ENCODE data around the gene KCNK3.

KCNK3 gene

DNA sequence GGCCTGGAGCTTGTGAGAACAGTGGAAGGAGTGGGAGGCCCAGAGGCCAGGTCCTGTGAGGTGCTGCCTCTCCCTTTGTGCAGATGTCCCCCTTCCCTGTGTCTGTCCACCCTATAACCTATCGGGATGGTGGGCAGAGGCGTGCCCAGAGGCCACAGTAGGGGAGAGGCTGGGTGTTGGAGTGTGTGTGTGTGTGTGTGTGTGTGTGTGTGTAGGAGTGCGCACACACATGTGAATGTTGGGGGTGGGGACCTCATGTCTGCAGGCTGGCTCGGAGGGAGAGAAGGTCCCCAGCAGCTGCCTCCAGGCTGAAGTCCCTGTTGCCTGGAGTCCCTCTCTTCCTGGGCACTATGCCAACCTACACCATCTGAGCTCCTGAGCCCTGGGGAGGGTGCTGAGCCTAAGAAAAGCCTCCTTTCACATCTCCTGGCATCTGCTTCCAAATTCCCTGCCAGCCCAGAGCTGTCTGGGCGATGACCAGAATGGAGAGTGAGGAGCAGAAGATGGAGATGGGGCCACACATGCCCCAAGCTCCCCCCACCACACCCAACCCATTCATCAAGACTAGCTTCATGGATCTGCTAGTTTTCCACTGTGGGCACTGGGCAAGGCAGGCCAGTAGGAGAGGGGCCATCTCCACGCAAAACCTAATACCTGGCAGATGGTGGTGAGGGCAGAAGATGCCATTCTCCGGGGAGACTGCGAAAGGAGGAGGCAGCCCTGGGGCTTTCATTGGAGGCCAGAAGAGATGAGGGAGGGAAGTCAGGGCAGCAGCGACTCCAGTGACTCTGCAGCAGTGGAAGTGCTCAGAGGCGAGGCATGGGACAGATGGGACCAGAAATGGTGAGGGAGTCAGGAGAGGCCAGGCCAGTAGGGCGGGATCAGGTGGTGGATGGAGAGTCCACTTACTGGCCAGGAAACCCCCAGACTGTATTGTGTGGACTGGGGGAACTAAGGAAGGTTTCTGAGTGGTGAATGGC, 20.3 kb downstream of the KCNK3 start:
- DNase-seq (ENCODE audit: low read depth) = no peak

DNA sequence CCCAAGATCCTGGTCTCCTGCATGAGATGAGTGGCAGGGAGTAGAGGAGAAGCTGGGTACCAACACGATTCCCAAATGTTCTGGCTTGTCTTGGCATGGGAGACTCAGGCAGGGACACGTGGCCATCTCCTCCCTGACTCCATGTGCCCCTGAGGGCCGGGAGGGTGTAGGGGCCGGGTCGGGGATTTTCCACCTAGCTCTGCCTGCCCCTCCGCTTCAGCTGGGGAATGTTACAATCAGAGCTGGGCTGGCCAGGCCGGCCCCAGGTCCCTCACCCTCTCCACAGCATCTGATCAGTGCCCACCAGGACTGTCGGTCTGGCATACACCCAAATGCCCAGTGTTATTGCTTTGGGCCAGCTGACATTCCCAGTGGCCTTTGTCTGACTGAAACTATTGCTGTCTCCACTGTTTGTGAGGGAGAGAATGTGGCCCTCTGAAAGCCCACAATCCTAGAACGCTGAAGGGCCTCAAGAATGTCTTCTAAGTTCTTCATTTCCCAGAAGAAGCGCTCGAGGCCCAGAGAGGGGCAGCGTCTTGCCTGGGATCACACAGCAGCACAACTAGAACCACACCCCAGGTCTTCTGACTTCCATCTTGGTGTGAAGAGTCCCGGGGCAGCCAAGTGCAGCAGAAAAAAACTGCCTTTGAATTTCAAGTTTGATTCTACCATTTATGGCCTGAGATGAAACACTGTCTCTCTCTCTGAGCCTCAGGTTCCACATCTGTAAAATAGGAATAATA, 23.2 kb downstream of the KCNK3 start:
- DNase-seq (ENCODE audit: low read depth) = no peak

DNA sequence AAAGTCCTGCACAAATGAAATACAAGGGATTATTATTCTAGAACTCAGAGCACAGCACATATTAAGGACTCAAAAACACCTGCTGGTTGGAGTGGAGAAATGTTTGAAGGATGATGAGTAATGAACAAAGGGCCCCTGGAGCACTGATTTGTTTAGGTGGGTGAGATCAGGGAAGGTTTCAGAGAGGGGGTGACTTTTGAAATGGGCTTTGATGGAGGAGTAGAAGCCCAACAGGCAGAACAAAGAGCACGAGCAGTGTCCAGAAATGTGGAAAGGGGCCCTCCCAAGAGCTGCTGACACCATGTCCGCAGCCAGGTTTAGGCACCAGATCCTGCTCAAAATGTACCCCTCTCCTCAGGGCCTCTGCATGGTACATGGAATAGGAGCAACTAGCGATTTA, 23.8 kb downstream of the KCNK3 start:
- DNase-seq (ENCODE audit: low read depth) = no peak

DNA sequence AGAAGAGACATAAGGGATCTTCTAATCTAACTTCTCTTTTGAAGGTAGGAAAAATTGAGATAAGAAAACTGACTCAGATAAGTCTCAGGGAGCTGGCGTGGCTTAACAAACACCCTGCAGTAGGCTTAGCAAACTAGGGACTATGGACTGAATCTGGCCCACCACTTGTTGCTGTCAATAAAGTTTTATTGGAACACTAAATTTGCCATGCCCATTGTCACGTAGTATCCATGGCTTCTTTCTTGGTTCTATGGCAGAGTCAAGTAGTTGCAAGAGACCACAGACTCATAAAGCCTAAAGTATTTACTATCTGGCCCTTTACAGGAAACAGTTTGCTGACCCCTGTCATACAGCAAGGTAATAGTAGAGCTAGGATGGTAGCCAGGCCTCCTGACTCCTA, 24.2 kb downstream of the KCNK3 start:
- no peak for DNase-seq (ENCODE audit: low read depth)

DNA sequence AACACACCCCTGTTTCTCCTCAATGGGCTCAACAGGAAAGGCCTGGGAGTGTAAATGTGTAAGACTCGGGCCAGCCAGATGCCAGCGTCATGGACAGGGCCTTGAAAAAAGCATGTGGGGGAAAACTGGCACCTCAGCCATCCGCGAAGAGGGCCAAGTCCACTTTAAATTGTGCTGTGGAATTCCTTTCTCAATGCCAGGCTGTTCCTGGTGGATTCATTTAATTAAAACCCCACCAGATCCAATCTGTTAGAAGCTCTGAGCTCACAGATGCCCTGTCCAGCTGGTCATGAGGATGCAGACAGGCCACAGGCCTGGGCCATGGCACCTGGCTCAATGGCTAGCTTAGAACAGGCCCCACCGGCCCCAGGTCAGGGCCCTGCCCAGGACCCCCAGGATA, 24.8 kb downstream of the KCNK3 start:
- DNase-seq (ENCODE audit: low read depth) = no peak

DNA sequence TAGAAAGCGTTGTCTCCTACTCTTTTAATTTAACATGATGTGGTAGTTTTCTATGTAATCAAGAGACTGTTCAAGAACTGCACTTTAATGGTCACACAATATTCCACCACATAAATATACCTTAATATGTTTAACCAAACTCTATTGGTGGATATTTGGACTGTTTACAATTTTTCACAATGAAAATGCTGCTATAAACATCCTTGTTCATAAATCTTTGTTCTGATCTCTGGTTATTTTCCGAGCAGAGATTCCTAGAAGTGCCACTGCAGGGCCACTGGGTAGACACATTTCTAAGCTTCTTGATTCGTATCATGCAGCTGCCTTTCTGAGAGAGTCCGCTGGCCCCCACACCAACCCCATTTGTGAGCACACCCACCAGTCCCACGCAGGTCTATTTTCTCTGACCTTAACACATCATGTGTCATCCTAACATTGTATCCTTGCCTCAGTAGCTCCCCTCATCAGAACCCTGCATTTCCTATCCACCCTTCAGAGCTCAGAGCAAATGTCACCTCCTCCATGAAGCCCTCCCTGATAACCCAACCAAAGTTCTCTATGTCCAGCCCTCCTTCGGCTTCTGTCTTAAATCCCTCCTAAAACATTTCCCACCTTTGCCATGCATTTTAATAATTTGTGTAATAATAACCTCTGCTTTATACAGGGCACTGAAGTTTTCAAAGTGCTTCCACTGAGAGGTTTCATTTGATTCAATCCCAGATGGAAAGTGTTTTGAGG, 26.6 kb downstream of the KCNK3 start:
- no peak for DNase-seq (ENCODE audit: low read depth)

DNA sequence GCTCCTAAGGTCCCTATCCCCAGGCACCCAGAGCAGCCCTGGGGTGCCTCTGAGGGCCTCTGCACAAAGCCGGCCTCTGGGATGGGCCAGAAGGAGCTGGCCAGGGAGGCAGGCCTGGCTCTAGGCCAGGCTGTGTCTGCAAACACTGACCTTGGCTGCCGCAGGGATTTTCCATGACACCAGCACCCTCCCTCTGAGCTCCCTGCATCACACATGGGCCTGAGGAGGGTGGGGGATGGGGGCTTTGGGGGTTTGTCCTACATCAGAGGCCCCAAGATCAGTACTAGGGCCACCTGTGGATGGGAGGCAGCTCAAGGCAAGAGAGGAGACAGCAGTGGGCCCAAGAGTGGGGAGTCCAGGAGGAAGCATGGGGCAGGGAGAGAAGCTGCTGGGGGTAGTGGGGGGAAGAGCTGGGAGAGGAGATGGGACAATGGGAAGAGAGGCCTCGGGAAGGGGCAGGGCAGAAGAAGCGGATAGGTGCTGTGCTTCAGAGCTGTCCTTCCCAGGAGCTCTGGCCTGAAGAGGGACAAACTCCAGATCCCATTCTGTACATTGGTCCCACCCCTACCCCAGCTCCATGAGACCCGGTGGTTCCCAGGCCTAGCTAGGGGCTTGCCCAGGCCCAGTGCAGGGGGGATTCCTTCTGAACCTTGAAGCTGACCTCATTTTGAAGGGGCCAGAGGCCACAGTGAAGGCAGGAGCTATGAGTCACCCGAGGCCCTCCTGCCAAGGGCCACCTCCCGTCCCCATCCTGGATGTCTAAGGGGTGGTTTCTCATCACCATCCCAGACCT, 28.0 kb downstream of the KCNK3 start:
- no peak for DNase-seq (ENCODE audit: low read depth)

DNA sequence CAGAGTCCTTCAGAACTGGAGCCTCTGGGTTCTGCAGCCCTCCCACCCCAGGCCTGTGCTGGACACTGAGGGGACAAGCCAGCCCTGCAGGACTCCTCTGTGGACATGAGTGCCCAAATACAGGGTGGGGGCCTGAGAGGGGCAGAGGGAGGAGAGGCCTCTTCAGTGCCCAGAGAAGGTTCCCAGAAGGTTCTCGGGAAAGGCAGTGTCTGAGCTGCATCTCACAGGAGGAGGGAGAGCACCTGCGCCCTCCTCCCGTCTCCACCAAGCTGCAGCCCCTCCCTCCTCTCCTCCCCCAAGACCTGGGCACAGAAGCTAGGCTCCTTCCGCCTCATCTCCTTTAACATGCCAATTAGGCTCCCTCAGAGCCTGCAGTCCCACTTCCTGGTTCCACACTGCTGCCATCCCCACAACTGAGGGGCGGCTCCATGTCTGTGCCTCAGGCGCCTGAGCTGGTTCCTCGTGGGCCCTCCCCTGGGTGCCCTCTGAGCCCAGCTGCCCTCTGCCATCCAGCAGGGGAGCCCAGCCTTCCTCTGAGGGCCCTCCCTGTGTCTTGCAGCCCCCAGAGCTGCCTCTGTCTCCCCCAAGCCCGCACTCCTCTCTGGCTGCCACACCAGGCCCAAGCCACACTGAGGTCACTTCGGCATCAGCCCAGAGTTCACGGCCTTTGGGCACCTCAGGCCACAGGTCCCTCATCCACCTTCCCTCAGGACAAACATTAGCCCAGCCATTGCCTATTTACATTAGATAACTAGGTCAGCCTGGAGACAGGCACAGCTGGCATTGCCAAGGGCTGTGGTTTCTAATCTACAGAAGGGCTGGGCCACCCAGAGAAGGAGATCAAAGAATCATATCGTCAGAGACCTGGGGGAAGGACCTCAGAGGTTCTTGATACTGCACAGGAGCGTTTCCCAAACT, 28.9 kb downstream of the KCNK3 start:
- no peak for DNase-seq (ENCODE audit: low read depth)

DNA sequence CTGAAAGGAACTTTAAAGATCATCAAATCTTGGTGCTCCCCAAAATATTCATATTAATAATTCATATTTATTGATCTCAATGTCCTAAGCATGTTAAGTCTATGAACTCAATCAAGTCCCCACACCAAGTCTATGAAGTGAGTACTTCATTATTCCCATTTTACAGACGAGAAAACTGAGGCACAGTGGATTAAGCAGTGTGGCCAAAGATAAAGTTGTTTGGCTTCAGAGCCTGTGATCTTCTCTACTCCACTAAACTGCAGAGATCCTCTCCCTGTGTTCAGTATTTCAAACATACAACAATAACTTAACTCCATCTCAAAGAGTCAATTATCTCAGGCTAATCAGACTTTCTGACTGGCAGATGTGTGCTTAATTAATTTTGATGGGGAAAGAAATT, 29.8 kb downstream of the KCNK3 start:
- no peak for DNase-seq (ENCODE audit: low read depth)

DNA sequence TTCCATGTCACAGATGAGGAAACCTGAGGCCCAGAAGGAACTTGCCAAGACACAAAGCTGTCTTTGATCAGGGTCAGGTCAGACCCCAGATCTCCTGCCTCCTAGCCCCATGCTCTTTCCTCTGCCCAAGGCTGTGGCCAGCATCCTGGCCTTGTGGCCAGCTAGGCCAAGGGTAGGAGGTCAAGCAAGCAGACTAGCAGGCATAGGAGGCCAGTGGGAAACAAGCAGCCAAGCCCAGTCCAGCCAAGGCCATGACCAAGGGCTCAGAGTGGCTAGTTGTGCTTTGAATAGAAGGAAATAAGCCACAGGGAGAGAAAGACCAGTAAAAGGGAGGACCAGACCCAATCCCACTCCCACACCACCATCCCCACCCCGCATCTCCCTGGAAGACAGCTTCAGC, 30.4 kb downstream of the KCNK3 start:
- no peak for DNase-seq (ENCODE audit: low read depth)

DNA sequence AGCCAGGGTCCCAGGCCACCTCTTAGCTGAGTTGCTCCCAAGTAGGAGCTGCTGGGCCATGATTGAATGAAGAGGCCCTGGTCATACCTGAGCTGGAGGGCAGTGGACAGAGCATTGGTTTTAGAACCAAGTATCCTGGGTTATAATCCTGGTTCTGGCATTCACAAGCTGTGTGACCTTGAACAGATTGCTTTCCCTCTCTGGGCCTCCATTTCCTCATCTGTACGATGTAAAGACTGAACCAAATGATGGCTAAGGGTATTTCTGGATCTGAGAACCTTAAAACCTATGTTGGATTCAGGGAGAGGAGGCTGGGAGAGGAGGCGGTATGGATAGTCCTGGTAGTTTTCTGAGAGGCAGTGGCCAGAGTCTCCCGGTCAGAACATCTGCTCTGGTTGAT, 31.0 kb downstream of the KCNK3 start:
- no peak for DNase-seq (ENCODE audit: low read depth)

DNA sequence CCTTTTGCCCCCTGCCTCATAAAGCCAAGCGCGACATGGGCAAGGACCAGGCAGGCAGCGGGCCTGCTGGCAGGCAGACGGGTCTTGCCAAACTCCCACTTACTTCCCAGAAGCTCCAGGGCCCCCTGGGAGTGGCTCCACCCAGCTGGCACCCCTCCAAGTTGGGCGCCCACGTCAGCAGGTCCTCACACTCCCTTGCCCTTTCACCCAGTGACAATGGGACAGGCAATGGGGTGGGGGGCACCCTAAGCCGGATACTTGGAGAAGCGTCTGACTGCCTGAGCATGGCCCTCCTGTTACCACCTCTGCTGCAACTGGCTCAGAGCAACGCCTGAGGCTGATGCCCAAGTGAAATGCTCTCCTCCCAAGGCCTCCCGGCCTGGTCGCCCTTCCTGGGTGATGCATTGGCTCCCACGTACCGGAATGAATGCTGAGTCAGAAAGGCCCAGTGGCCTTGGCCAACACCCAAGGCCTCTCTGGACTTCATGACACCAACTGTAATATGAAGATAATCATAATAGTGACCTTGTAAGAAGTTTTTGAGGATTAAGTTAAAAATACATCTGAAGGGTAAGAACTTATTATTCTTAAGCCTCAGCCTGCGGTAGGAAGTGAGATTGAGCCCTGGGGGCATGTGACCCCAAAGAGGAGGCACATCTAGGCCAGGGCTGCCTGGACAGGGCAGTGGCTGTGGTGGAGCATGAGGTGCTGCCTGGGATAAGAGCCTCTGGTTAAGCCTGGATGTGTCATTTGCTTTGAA, 31.6 kb downstream of the KCNK3 start:
- no peak for DNase-seq (ENCODE audit: low read depth)

DNA sequence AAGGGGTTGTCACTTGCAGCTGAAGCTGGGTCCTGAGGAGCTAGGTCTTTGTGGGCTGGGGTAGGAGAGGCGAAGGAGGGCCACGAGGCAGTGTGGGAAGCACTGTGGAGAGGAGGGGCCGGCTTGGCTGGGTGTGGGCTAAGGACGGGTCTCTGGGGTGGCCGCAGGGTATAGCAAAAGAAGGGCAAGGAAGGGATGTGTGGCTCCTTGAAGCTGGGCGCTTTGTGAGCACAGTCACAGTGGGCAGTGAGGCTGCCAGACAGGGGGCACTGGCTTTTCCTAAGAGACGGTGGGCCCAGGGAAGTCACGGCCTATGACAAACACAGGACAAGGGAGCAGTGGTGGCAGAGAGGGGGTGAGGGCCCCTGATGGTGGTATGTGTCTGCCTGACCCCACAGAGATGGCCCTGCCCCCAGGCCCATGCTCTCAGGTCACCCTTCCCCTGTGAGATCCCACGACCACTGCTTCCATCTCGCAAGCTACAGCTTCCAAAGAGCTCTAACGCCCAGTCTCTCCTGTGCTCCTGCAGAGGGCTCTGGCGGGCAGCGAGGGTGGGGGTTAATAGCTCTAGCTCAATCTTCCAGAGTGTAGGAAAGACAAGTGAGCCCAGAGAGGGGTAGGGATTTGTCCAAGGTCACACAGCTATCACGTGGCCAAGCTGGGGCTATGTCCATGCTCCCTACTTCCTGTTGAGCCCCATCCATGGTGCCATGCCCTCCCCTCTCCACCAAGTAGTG, 32.4 kb downstream of the KCNK3 start:
- DNase-seq (ENCODE audit: low read depth) = no peak

DNA sequence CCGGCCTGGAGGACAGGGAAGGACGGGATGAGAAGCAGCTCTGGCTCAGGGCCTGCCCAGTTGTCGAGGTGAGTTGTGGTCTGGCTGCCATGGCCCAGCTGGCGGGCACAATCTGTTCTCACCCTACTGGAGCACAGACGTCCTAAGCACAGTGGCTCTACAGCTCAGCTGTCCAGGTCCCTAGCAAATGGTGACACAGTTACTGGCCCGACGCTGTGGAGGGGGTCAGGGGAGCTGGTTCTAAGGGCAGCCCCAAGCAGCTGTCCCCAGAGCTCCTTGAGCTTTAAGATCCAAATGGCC, 32.9 kb downstream of the KCNK3 start:
- no peak for DNase-seq (ENCODE audit: low read depth)

DNA sequence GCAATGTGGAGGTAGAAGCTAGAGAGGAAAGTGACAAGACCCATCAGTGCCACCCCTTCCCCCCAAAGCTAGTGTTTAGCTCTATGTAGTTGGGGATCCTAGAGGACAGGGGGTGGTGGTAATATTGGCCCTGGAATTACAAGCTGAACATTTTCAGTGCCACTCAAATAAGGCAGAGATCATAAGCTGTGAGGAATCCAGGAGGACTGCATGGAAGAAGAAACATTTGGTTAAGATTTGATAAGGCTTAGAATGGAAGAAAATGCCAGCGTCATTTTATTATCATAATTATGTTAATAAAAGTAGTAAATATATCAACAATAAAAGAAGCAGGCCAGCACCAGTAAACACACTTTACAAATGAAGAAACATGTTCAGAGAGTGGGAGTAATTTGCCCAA, 33.7 kb downstream of the KCNK3 start:
- DNase-seq (ENCODE audit: low read depth) = no peak

DNA sequence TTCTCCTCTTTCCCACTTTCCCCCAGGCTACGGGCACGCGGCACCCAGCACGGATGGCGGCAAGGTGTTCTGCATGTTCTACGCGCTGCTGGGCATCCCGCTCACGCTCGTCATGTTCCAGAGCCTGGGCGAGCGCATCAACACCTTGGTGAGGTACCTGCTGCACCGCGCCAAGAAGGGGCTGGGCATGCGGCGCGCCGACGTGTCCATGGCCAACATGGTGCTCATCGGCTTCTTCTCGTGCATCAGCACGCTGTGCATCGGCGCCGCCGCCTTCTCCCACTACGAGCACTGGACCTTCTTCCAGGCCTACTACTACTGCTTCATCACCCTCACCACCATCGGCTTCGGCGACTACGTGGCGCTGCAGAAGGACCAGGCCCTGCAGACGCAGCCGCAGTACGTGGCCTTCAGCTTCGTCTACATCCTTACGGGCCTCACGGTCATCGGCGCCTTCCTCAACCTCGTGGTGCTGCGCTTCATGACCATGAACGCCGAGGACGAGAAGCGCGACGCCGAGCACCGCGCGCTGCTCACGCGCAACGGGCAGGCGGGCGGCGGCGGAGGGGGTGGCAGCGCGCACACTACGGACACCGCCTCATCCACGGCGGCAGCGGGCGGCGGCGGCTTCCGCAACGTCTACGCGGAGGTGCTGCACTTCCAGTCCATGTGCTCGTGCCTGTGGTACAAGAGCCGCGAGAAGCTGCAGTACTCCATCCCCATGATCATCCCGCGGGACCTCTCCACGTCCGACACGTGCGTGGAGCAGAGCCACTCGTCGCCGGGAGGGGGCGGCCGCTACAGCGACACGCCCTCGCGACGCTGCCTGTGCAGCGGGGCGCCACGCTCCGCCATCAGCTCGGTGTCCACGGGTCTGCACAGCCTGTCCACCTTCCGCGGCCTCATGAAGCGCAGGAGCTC, 35.4 kb downstream of the KCNK3 start:
- no peak for DNase-seq (ENCODE audit: low read depth)

DNA sequence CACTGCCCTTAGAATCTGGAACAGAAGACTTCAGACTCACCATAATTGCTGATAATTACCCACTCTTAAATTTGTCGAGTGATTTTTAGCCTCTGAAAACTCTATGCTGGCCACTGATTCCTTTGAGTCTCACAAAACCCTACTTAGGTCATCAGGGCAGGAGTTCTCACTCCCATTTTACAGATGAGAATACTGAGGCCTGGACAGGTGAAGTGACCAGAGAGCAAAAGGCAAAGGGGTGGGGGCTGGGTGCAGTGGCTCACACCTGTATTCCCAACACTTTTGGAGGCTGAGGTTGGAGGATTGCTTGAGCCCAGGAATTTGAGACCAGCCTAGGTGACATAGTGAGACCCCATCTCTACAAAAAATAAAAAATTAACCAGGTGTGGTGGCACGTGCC, 36.8 kb downstream of the KCNK3 start:
- DNase-seq (ENCODE audit: low read depth) = no peak

All from stimulated activated CD4-positive, alpha-beta T cell treated with anti-CD3 and anti-CD28 coated beads, Interleukin-2, amount 100 ng/mL, for 4 hours (primary cell).